NCI-H1417 (cell line): ENCODE results near the gene TAGLN2.

Source experiments
- DNase-seq, 3 experiments: peaks; one replicate each; lab custom pipeline; 2025; lab: John Stamatoyannopoulos, UW

TAGLN2 gene

GRCh38 chr1:159877695-159878444, 47.4 kb downstream of the TAGLN2 start:
- DNase-seq: peak in 1 of 3 experiments; percentile 25

GRCh38 chr1:159873530-159874143, 51.7 kb downstream of the TAGLN2 start:
- DNase-seq: no peak

- DNase-seq: no peak
Measured at GRCh38 chr1:159872891-159873290, 52.4 kb downstream of the TAGLN2 start.

- DNase-seq: no peak
Measured at GRCh38 chr1:159870704-159871103, 54.6 kb downstream of the TAGLN2 start.

GRCh38 chr1:159869607-159870006, 55.7 kb downstream of the TAGLN2 start:
- no peak for DNase-seq

GRCh38 chr1:159869173-159869572, 56.1 kb downstream of the TAGLN2 start:
- peak in 1 of 3 experiments; percentile 31 for DNase-seq

- DNase-seq: peak in 1 of 3 experiments; percentile 27
Measured at GRCh38 chr1:159868766-159869165, 56.5 kb downstream of the TAGLN2 start.
